ENCODE data around the gene SPACA6. TPM values are rescaled to one million over a fixed set of nuclear protein-coding genes. Genes with fewer than 3 reads are reported as not detected.

Gene SPACA6
- total and polyA plus RNA-seq, 9 of the 15 experiments (the other 6 are each of a cell fraction or from before 2014, with no cell fraction given): 1.3 to 17.3 (median 6.2) TPM

DNA sequence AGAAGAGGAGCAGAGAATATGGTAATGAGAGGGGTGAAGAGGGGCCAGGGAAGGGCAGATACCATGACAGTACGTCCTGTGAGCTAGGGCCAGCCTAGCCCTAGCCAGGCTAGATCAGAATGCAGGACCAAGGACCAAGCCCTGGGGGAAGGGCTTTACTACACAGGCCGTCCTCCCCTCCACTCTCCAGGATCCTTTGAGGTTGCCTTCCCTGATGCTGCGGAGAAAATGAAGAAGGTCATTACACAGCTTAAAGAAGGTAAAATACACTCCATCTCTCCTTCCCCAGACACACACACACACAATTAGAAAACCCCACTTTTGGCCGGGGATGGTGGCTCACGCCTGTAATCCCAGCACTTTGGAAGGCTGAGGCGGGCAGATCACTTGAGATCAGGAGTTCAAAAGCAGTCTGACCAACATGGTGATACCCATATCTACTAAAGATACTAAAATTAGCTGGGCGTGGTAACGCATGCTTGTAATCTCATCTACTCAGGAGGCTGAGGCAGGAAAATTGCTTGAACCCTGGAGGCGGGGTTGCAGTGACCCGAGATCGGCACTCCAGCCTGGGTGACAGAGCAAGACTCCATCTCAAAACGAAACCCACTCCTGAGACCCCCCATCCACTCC, 8.5 kb downstream of the SPACA6 start (continued):
- TF ChIP-seq, protein P1, sequence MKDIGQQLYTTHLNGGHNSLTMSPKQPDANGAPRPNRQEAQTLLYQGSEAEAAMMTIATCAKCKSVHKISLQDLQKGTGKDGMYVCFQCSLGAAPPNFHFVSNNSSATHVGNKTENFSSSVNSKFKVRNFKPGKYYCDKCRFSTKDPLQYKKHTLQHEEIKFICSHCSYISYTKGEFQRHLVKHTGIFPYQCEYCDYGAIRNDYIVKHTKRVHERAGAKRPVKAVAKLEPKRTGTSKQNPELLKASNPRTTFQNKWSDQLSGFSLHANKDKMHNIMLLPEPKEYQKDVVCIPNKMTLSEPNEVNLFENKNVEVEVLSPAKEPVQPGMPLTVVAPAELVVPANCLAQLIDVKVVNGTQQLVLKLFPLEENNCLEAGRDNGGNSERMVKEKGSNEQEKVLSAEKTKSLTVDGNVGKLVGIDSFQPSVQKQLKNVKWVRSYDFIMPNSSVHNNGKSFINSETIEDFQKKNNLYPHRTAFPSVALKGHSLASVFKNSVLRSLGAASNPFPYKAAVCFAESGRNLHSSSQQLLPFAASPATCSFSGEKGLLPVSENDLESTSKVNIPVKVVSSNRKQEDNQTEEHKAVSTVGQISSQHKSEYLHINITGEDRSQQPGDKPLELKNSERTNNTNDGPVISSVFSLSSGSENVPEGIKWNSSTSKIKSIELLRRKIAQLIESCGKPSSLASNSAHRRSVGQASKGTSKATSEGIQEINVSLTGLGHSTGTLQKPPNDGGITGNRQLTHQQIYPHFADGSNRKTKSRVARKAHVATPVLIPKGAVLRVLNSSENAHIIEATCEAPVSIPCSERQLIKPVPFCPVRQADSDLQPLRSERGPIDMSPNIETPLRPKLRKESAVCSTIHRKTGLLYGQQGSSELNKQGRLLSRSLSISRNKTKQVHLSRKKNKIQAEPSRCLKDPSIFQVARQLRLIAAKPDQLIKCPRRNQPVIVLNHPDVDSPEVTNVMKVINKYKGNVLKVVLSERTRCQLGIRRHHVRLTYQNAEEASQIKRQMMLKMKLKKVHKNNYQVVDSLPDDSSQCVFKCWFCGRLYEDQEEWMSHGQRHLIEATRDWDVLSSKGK (CRISPR knock-in tag; IDR thresholded peaks at IDR 0.05): no peak
- TF ChIP-seq, protein P2, sequence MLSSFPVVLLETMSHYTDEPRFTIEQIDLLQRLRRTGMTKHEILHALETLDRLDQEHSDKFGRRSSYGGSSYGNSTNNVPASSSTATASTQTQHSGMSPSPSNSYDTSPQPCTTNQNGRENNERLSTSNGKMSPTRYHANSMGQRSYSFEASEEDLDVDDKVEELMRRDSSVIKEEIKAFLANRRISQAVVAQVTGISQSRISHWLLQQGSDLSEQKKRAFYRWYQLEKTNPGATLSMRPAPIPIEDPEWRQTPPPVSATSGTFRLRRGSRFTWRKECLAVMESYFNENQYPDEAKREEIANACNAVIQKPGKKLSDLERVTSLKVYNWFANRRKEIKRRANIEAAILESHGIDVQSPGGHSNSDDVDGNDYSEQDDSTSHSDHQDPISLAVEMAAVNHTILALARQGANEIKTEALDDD (IDR thresholded peaks at IDR 0.05): peak; percentile 61; the same call in 1 of the 2 replicates
- TF ChIP-seq CHD2 (IDR thresholded peaks at IDR 0.05; ENCODE audit: low read depth, low read length): no peak
- TF ChIP-seq, protein P3, sequence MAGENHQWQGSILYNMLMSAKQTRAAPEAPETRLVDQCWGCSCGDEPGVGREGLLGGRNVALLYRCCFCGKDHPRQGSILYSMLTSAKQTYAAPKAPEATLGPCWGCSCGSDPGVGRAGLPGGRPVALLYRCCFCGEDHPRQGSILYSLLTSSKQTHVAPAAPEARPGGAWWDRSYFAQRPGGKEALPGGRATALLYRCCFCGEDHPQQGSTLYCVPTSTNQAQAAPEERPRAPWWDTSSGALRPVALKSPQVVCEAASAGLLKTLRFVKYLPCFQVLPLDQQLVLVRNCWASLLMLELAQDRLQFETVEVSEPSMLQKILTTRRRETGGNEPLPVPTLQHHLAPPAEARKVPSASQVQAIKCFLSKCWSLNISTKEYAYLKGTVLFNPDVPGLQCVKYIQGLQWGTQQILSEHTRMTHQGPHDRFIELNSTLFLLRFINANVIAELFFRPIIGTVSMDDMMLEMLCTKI (IDR thresholded peaks at IDR 0.05; ENCODE audit: partially characterized antibody): no peak
- TF ChIP-seq GTF2A2 (tag; IDR thresholded peaks at IDR 0.05): no peak
- peak; percentile 60 for TF ChIP-seq TCF3 (CRISPR knock-in tag; IDR thresholded peaks at IDR 0.05)
- TF ChIP-seq EP400 (IDR thresholded peaks at IDR 0.05): peak; percentile 38; the same call in 1 of the 2 replicates
- TF ChIP-seq FOSL1 (tag; conservative IDR thresholded peaks at IDR 0.05): 0 out of 2 replicates have a peak, but pooled peaks have one; percentile 33
- 0 out of 2 replicates have a peak, but pooled peaks have one; percentile 24 for TF ChIP-seq SMARCE1 (IDR thresholded peaks at IDR 0.05)
- TF ChIP-seq ZNF76 (CRISPR knock-in tag; IDR thresholded peaks at IDR 0.05; ENCODE audit: borderline replicate concordance): no peak
- 0 out of 2 replicates have a peak, but pooled peaks have one; percentile 23 for TF ChIP-seq KLF1 (tag; IDR thresholded peaks at IDR 0.05)
- no peak for TF ChIP-seq EHMT2 (IDR thresholded peaks at IDR 0.05)
- no peak for TF ChIP-seq ZNF184 (CRISPR knock-in tag; IDR thresholded peaks at IDR 0.05)
- no peak for TF ChIP-seq WHSC1 (IDR thresholded peaks at IDR 0.05; ENCODE audit: low read length)
- TF ChIP-seq ELF4 (CRISPR knock-in tag; IDR thresholded peaks at IDR 0.05): no peak
- TF ChIP-seq YY1 (IDR thresholded peaks at IDR 0.05; ENCODE audit: borderline replicate concordance in 1 of 3, control insufficient read depth in 1 of 3, extremely low read depth in 1 of 3, insufficient read depth in 3 of 3, insufficient read length in 1 of 3, insufficient replicate concordance in 2 of 3, low read depth in 1 of 3, low read length in 2 of 3): no peak
- TF ChIP-seq NRF1 (conservative IDR thresholded peaks at IDR 0.05 in 1 of 2, IDR thresholded peaks at IDR 0.05 in 1 of 2): peak in 1 of 2 experiments; percentile 32; a peak in 1 of 4 replicates
- TF ChIP-seq ZNF695 (CRISPR knock-in tag; IDR thresholded peaks at IDR 0.05): no peak
- TF ChIP-seq SLC30A9 (CRISPR knock-in tag; IDR thresholded peaks at IDR 0.05): no peak
- TF ChIP-seq, protein P4, sequence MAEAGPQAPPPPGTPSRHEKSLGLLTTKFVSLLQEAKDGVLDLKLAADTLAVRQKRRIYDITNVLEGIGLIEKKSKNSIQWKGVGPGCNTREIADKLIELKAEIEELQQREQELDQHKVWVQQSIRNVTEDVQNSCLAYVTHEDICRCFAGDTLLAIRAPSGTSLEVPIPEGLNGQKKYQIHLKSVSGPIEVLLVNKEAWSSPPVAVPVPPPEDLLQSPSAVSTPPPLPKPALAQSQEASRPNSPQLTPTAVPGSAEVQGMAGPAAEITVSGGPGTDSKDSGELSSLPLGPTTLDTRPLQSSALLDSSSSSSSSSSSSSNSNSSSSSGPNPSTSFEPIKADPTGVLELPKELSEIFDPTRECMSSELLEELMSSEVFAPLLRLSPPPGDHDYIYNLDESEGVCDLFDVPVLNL (CRISPR knock-in tag; IDR thresholded peaks at IDR 0.05; ENCODE audit: low read depth): no peak
- TF ChIP-seq ZBTB7A (IDR thresholded peaks at IDR 0.05; ENCODE audit: borderline replicate concordance, control insufficient read depth, low read depth, low read length): peak; percentile 13; the same call in 1 of the 2 replicates
